OCI-LY7 (cell line): ENCODE data around the gene ITGAV. TPM values are rescaled to one million over a fixed set of nuclear protein-coding genes. Genes with fewer than 3 reads are reported as not detected.

Source experiments
- BruUV-seq: library from RNA; stranded (reverse); fragments of 400-500 nt; replicated peaks from 2 replicates; lab custom pipeline; 2021; lab: Mats Ljungman, UMichigan
- CTCF ChIA-PET: fragments of 300-600 bp; sonication (Branson Sonifier 250); formaldehyde crosslinking; loops from one replicate; lab custom pipeline; 2022; ENCODE audit warnings: antibody characterized with exemption; ENCODE audit not compliant: unreplicated experiment; lab: Charles Lee
- POLR2A ChIA-PET: fragments of 300-600 bp; sonication (Branson Sonifier 250); formaldehyde crosslinking; loops from one replicate; lab custom pipeline; 2022; ENCODE audit warnings: antibody characterized with exemption; lab: Charles Lee
- DNase-seq: peaks from one replicate; pipeline ENCODE4 v3.0.0-alpha.2; 2015; ENCODE audit warnings: low spot score
- H2AFZ ChIP-seq: fragments of 200-600 bp; sonication (generic), shearing (Covaris generic); 2 replicates; pipeline ENCODE4 v1.6.1; 2014; ENCODE audit warnings: mild to moderate bottlenecking, antibody characterized with exemption, low read length, moderate library complexity
- H3K27ac ChIP-seq: fragments of 200-600 bp; sonication (generic); 2 replicates; pipeline ENCODE4 v1.5.1; 2014; ENCODE audit warnings: mixed run types, low read depth, mild to moderate bottlenecking, moderate library complexity, low read length, inconsistent platforms; ENCODE audit not compliant: poor library complexity, severe bottlenecking
- H3K36me3 ChIP-seq: fragments of 200-600 bp; sonication (generic); 2 replicates; pipeline ENCODE4 v1.6.1; 2014; ENCODE audit warnings: mild to moderate bottlenecking, antibody characterized with exemption, low read length, moderate library complexity, mixed read lengths; ENCODE audit not compliant: insufficient read depth
- H3K4me1 ChIP-seq: fragments of 200-600 bp; sonication (generic); 2 replicates; pipeline ENCODE4 v1.5.1; 2014; ENCODE audit warnings: mild to moderate bottlenecking, low read length; ENCODE audit not compliant: insufficient read depth, poor library complexity, severe bottlenecking
- H3K4me2 ChIP-seq: fragments of 200-600 bp; sonication (generic); 2 replicates; pipeline ENCODE4 v1.6.1; 2014; ENCODE audit warnings: mild to moderate bottlenecking, low read length
- H3K4me3 ChIP-seq: fragments of 200-600 bp; sonication (generic); 2 replicates; pipeline ENCODE4 v1.5.1; 2014; ENCODE audit warnings: mild to moderate bottlenecking, low read depth, low read length; ENCODE audit not compliant: poor library complexity, severe bottlenecking
- H3K79me2 ChIP-seq: fragments of 200-600 bp; sonication (generic); 2 replicates; pipeline ENCODE4 v1.6.1; 2016; ENCODE audit warnings: low read depth, mild to moderate bottlenecking, low read length, moderate library complexity, mixed read lengths; ENCODE audit not compliant: insufficient read depth
- H3K9me2 ChIP-seq: fragments of 200-600 bp; sonication (generic); 2 replicates; pipeline ENCODE4 v1.6.1; 2016; ENCODE audit warnings: mild to moderate bottlenecking, low read length, mixed read lengths; ENCODE audit not compliant: insufficient read depth
- H3K9me3 ChIP-seq: fragments of 200-600 bp; sonication (generic); 2 replicates; pipeline ENCODE4 v1.6.1; 2014; ENCODE audit warnings: mild to moderate bottlenecking, mixed run types, low read length, mixed read lengths
- H4K20me1 ChIP-seq: fragments of 200-600 bp; sonication (generic); 2 replicates; pipeline ENCODE4 v1.6.1; 2014; ENCODE audit warnings: mild to moderate bottlenecking, antibody characterized with exemption, low read length, moderate library complexity, mixed read lengths; ENCODE audit not compliant: insufficient read depth
- CTCF ChIP-seq: fragments of 200-600 bp; sonication (generic); conservative IDR thresholded peaks from 2 replicates; pipeline ENCODE4 v1.5.1; 2014; ENCODE audit warnings: mild to moderate bottlenecking, antibody characterized with exemption, low read length, moderate library complexity, mixed read lengths
- EZH2phosphoT487 ChIP-seq: fragments of 200-600 bp; sonication (generic); IDR thresholded peaks from 2 replicates; pipeline ENCODE4 v1.6.1; 2018; ENCODE audit warnings: low read depth, borderline replicate concordance, mild to moderate bottlenecking, mixed run types, antibody characterized with exemption, low read length, moderate library complexity, mixed read lengths
- intact Hi-C: fragments of 100-400 bp; cut with micrococcal nuclease; formaldehyde crosslinking; loops from one replicate; pipeline ENCODE4 v1.10.0; 2022; ENCODE audit not compliant: unreplicated experiment
- total RNA-seq, 2 experiments: library from RNA; depleted of rRNA in 1 of 2; stranded (reverse); fragments of >200 nt in 1 of 2; shearing (Covaris generic) in 1 of 2; gene quantifications; 2 replicates each; pipeline ENCODE4 v1.2.3, GENCODE V29; 2014 to 2022

Gene ITGAV
- total RNA-seq, 2 experiments from 2014 or later, result 1.1 to 3.2 TPM

GRCh38 chr2:186543561-186544131, 46.2 kb upstream of the ITGAV start:
- no peak overlapping the region for H3K4me2 ChIP-seq
- no peak overlapping the region for H2AFZ ChIP-seq
- BruUV-seq, result no TSS peak
- no peaks in the 10 kb centered on the region for H4K20me1 ChIP-seq
- intact Hi-C loops, result no loop called here
- POLR2A ChIA-PET, result interaction anchor here (0.6 kb wide), 2 partner anchors 15 to 854 kb away, joined by 3 read pairs; no protein-coding TSS in a partner anchor
- H3K36me3 ChIP-seq, result no peaks in the 10 kb centered on the region
- CTCF ChIA-PET, result no interaction called here
- H3K9me2 ChIP-seq, result no peaks in the 10 kb centered on the region
- H3K4me1 ChIP-seq, result no peaks in the 10 kb centered on the region
- H3K79me2 ChIP-seq, result no peaks in the 10 kb centered on the region
- DNase-seq, result no peak
- H3K27ac ChIP-seq, result no peak overlapping the region
- no peak overlapping the region for H3K4me3 ChIP-seq
- H3K9me3 ChIP-seq, result no peaks in the 10 kb centered on the region
- TF ChIP-seq EZH2phosphoT487, result no peak
- TF ChIP-seq CTCF, result no peak

GRCh38 chr2:186544255-186544675, 45.6 kb upstream of the ITGAV start:
- Histone ChIP-seq H2AFZ (no peak overlapping the region), H4K20me1 (no peaks in the 10 kb centered on the region), H3K36me3 (no peaks in the 10 kb centered on the region), H3K4me2 (no peak overlapping the region), H3K79me2 (no peaks in the 10 kb centered on the region), H3K9me3 (no peaks in the 10 kb centered on the region), H3K4me3 (no peak overlapping the region), H3K4me1 (no peaks in the 10 kb centered on the region), H3K27ac (no peak overlapping the region), H3K9me2 (no peaks in the 10 kb centered on the region)
- no peak for DNase-seq
- ChIA-PET POLR2A (interaction anchor here (0.6 to 0.7 kb wide), 2 partner anchors 15 to 310 kb away, joined by 3 read pairs; no protein-coding TSS in a partner anchor), CTCF (no interaction called here)
- no TSS peak for BruUV-seq
- TF ChIP-seq CTCF (no peak), EZH2phosphoT487 (no peak)
- intact Hi-C loops, result no loop called here

DNA sequence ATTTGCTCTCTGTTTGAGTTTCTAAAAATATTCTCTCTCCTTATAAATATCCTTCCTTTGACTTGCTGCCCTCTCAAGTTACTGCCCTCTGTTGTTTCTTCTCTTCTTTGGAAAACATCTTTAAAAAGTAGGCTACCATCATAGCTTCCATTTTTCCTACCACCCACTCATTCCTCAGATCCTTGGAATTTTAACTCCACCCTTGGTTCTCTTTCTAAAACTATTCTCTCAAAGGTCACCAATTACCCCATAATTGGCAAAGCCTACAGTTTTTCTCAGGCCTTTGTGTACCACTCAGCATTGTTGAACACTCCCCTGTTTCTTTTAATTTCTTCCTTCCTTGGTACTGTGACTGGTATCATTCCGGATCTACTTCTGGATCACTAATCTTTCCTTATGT, 43.0 kb upstream of the ITGAV start:
- TF ChIP-seq EZH2phosphoT487 (no peak), CTCF (no peak)
- H3K27ac ChIP-seq, result no peak overlapping the region
- H4K20me1 ChIP-seq, result no peaks in the 10 kb centered on the region
- POLR2A ChIA-PET, result no interaction called here
- no peaks in the 10 kb centered on the region for H3K36me3 ChIP-seq
- BruUV-seq, result no TSS peak
- H3K4me1 ChIP-seq, result no peaks in the 10 kb centered on the region
- intact Hi-C loops, result no loop called here
- no peak overlapping the region for H3K4me3 ChIP-seq
- no peak overlapping the region for H3K4me2 ChIP-seq
- CTCF ChIA-PET, result no interaction called here
- DNase-seq, result no peak
- H3K9me2 ChIP-seq, result no peaks in the 10 kb centered on the region
- H2AFZ ChIP-seq, result no peak overlapping the region
- no peaks in the 10 kb centered on the region for H3K79me2 ChIP-seq
- no peaks in the 10 kb centered on the region for H3K9me3 ChIP-seq
